ENCODE measurements around the gene FIP1L1.
"Not testable (repeated sequence)": the region's sequence is repeated elsewhere in the genome, so short reads cannot be mapped to it uniquely, and the experiment has no call there.

FIP1L1 gene

GRCh38 chr4:53376900-53377299 lies 541 bp upstream of the FIP1L1 start:
- DNase-seq (ENCODE audit: low read depth, low spot score): no peak

GRCh38 chr4:53378171-53378482 lies 686 bp downstream of the FIP1L1 start:
- DNase-seq (ENCODE audit: low read depth, low spot score): no peak

GRCh38 chr4:53380221-53380620 lies 2.8 kb downstream of the FIP1L1 start:
- DNase-seq (ENCODE audit: low read depth, low spot score): no peak

- not testable (repeated sequence) for DNase-seq (ENCODE audit: low read depth, low spot score)
Observed at GRCh38 chr4:53409479-53409878, 32.0 kb downstream of the FIP1L1 start.

- no peak for DNase-seq (ENCODE audit: low read depth, low spot score)
Observed at GRCh38 chr4:53419208-53419607, 41.8 kb downstream of the FIP1L1 start.

GRCh38 chr4:53421791-53422190 lies 44.4 kb downstream of the FIP1L1 start:
- no peak for DNase-seq (ENCODE audit: low read depth, low spot score)

- no peak for DNase-seq (ENCODE audit: low read depth, low spot score)
Observed at GRCh38 chr4:53422367-53422766, 44.9 kb downstream of the FIP1L1 start.

- DNase-seq (ENCODE audit: low read depth, low spot score): no peak
Observed at GRCh38 chr4:53424280-53424679, 46.8 kb downstream of the FIP1L1 start.

GRCh38 chr4:53427366-53427765 lies 49.9 kb downstream of the FIP1L1 start:
- no peak for DNase-seq (ENCODE audit: low read depth, low spot score)

- no peak for DNase-seq (ENCODE audit: low read depth, low spot score)
Observed at GRCh38 chr4:53431052-53431451, 53.6 kb downstream of the FIP1L1 start.

GRCh38 chr4:53432528-53433424 lies 55.3 kb downstream of the FIP1L1 start:
- no peak for DNase-seq (ENCODE audit: low read depth, low spot score)

GRCh38 chr4:53436251-53436650 lies 58.8 kb downstream of the FIP1L1 start:
- no peak for DNase-seq (ENCODE audit: low read depth, low spot score)

- no peak for DNase-seq (ENCODE audit: low read depth, low spot score)
Observed at GRCh38 chr4:53441564-53441963, 64.1 kb downstream of the FIP1L1 start.

- DNase-seq (ENCODE audit: low read depth, low spot score): no peak
Observed at GRCh38 chr4:53444954-53445353, 67.5 kb downstream of the FIP1L1 start.

GRCh38 chr4:53450773-53451172 lies 73.3 kb downstream of the FIP1L1 start:
- no peak for DNase-seq (ENCODE audit: low read depth, low spot score)

- DNase-seq (ENCODE audit: low read depth, low spot score): no peak
Observed at GRCh38 chr4:53453385-53453784, 75.9 kb downstream of the FIP1L1 start.

- DNase-seq (ENCODE audit: low read depth, low spot score): no peak
Observed at GRCh38 chr4:53455766-53456165, 78.3 kb downstream of the FIP1L1 start.

GRCh38 chr4:53456178-53456577 lies 78.7 kb downstream of the FIP1L1 start:
- DNase-seq (ENCODE audit: low read depth, low spot score): no peak

GRCh38 chr4:53459548-53459947 lies 82.1 kb downstream of the FIP1L1 start:
- DNase-seq (ENCODE audit: low read depth, low spot score): no peak

- no peak for DNase-seq (ENCODE audit: low read depth, low spot score)
Observed at GRCh38 chr4:53461244-53461643, 83.8 kb downstream of the FIP1L1 start.

GRCh38 chr4:53463340-53463739 lies 85.9 kb downstream of the FIP1L1 start:
- no peak for DNase-seq (ENCODE audit: low read depth, low spot score)

GRCh38 chr4:53465281-53465680 lies 87.8 kb downstream of the FIP1L1 start:
- no peak for DNase-seq (ENCODE audit: low read depth, low spot score)

GRCh38 chr4:53465891-53466290 lies 88.5 kb downstream of the FIP1L1 start:
- no peak for DNase-seq (ENCODE audit: low read depth, low spot score)

GRCh38 chr4:53466576-53466975 lies 89.1 kb downstream of the FIP1L1 start:
- DNase-seq (ENCODE audit: low read depth, low spot score): not testable (repeated sequence)

Data from smooth muscle cell of the brain vasculature (primary cell).